NCI-H345 treated with DMSO at 0.1 percent for 48 hours (cell line): ENCODE results near the gene RUNX1.

Experiments used
- DNase-seq: peaks from one replicate; lab custom pipeline; 2025; ENCODE audit not compliant: unreplicated experiment; lab: John Stamatoyannopoulos, UW

The RUNX1 gene

DNA sequence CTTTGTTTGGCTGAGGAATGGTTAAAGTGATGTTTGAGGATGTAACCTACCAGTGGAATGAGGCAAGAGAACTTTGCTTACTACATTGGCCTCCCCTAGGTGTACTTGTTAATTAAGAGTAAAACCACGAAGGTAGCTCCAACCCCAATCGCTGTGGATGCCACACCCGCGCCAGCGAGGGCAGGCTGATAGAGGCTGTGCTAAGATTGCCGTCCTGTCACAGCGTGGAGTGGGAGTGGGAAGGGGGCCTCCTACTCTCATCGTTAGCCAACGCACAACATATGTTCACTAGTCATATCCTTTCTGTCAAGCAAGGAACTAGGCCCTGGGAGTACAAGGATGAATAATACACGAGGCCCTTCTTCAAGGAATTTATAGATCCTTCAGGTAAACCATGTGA, 99.6 kb downstream of the RUNX1 start:
- DNase-seq, result no peak

GRCh38 chr21:34949030-34949429, 100.1 kb downstream of the RUNX1 start:
- no peak for DNase-seq

DNA sequence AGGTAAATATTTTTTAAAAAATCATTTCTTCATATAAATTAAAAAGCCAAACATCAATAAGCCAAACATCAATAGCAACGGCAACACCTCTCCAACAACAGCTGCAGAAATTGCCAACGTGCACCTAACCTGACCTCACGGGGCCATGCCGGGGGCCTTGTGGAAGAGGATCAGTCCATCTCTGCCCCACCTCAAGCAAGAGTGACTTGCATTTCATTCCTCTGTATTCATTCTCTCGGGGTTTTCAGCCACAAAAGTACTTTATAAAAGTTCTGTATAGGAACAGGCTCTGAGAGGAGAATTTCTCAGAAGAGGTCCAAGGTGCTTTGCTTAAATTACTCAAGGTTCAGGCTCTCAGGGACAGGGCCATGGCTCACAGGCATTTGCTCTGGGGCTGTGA, 100.9 kb downstream of the RUNX1 start:
- no peak for DNase-seq

DNA sequence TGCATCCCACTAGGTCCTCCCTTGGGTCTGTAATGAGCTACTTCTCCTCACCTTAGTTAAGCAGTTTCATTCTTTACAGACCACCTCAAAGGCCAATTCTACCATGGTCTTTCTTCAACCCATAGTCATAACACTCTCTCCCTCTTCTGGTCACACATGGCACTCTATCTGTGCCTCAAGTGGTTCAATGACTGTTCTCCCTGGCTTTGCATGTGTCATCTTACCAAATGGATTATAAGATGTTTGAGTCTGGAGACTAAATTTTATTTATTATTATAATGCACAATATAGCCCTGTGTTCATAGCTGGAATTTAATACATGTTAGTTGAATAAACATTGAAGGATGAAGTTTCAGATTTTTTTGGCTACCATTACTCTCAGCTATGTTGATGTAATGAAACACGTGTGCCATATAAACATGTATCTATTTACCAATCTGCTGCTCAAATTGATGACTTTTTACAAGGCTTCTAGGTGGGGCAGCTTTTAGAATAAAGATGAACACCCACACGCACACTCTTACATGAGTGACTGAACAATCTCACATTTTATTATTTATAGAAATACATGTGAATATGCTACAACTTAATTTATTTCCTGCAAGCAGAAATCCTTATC, 102.1 kb downstream of the RUNX1 start:
- DNase-seq, result no peak

DNA sequence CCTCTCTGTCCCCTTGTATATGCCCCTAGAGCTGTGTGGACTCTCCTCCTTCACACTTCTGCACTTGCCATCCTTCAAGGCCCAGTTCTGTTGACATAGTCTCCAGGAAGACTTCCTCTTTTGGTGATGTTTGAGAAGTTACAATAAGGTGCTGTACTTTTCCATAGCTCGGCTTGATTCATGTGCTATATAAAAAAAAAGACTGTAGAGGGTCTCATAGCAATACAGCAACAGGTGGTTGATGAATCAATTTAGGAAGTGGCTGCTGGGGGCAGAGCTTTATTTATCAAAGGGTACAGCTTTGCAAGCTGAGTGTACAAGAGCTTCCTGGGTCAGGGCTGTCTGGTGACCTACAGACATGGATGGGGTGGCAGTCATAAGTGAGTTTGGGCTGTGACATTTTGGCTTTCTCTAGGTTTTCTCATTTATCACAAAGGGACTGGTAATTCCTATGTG, 102.7 kb downstream of the RUNX1 start:
- no peak for DNase-seq

GRCh38 chr21:34945288-34945687, 103.8 kb downstream of the RUNX1 start:
- no peak for DNase-seq

GRCh38 chr21:34944015-34944755, 104.9 kb downstream of the RUNX1 start:
- no peak for DNase-seq

GRCh38 chr21:34942911-34943310, 106.2 kb downstream of the RUNX1 start:
- no peak for DNase-seq

GRCh38 chr21:34941162-34941561, 107.9 kb downstream of the RUNX1 start:
- no peak for DNase-seq

DNA sequence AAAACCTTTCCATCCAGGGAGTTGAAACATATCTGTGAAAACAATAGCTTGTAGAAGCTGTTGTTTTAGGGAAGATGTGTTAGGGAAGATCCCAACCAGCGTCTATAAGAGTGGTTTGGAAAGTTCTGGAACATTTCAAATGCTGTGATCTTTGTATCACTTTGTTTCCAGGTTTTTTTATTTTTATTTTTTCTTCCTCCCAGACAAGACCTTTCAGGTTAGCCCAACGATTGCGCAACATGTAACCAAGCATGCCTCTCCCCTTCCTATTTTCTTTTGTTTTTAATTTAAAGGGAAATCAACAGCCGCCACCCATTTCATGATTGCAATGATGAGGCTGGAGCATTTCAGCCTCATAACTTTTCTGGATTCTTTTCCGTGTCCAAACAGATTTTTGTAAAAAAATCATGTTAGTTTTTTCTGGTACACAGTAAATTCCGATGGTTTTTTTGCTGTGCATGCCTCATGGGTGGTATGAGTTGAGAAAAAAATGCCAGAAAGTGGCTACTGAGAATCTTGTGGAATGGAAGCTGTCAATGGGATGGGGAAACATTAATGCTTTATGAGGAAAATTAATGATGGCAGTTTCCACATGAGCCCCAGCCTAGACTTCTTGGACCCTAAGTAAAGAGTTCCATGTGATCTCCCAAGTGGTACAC, 109.3 kb downstream of the RUNX1 start:
- no peak for DNase-seq

- DNase-seq, result no peak
Measured at GRCh38 chr21:34938089-34938764, 110.9 kb downstream of the RUNX1 start.

DNA sequence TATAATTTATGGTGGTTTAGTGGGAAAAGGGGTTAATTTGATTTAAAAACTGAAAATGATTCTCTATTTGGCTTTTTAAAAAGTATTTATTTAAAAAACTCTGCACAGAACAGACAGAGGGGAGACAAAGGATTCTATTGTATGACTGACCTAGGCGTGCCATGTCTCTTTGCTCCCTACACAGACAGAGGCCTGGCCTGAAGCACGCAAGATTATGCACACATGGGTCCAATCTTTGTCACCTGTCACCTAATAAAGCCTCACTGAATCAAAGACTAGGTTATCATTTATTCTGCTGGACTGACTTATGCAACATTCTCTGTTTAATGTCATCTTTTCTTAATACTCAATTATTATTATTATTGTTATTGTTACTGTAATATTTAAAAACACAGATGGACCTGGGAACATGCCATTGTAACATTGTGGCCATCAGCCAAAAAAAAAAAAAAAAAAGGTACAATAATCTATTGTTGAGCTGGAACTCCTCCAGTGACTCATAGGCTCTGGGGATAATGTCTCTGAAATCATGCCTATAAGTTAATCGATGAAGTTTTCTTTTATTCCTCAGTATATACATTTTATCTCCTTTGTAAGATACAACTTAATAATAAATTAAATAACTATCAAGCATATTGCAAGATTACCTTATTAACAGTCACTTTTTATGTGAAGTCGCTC, 112.1 kb downstream of the RUNX1 start:
- DNase-seq, result no peak

DNA sequence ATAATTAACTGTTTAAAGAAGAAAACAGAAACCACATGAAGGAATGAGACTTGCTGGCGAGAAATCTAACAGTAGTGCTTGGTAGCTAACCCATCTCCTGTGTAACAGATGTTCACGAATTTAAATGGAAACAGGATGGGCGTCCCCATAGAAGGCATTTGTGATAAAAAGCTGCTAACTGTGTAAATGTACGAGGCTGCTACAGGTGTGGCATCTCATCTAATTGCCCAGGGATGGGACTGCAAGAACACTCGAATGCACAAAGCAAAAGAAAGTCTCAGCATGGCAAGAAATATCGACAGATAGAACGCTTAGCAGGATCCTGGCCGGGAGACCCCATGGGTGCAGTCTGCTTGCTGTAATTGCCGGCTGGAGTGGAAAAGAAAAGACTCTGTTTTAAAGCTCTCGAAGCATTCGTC, 112.7 kb downstream of the RUNX1 start:
- DNase-seq, result no peak

DNA sequence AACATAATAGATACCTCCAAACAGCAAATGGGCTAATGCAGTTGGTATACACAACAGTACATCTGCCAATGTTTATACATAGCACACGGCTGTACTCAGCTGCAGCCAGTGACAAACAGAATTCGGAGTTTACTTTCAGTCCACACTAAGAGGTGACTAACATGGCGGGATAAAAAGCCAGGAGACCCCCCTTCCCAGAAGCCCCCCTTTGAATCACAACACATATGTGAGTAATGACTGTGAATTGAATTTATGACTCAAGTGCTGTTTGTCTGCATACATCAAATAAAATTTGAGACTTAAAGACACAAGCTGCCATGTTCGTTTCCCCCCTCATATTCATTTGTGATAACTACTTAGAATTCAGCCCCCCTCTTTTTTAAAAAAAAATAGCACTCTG, 113.2 kb downstream of the RUNX1 start:
- DNase-seq, result no peak

GRCh38 chr21:34935452-34935851, 113.7 kb downstream of the RUNX1 start:
- DNase-seq, result no peak

GRCh38 chr21:34934350-34934749, 114.8 kb downstream of the RUNX1 start:
- no peak for DNase-seq

- DNase-seq, result no peak
Measured at GRCh38 chr21:34933609-34934335, 115.3 kb downstream of the RUNX1 start.

GRCh38 chr21:34932233-34932632, 116.9 kb downstream of the RUNX1 start:
- no peak for DNase-seq

DNA sequence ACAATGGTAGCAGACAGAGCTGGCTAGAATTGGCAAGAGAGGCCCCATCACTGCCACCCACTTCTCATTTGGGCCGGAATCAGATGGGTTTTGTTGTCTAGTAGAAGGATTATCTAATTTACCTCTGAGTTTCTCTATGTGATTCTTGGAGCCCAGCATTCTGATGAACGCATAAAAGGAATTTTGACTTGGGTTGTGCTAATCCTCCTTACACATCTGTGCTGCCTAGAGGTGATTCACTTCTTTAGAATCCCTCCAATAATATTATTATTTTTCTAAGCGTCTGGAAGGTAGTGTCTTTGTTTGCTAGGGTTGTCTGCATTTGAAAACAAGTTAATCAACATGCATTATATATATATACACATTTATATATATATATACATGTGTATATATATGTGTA, 118.1 kb downstream of the RUNX1 start:
- no peak for DNase-seq

GRCh38 chr21:34928637-34929036, 120.5 kb downstream of the RUNX1 start:
- DNase-seq, result no peak
